DND-41 (cell line): ENCODE data around the gene C22orf15.

ENCODE experiments used
- EZH2 ChIP-seq: IDR thresholded peaks from 3 replicates; pipeline ENCODE4 v1.6.1; 2012; ENCODE audit warnings: borderline replicate concordance, low read depth, mild to moderate bottlenecking, moderate library complexity, low read length, inconsistent platforms; ENCODE audit not compliant: severe bottlenecking
- TF ChIP-seq, protein P1 (sequence below): IDR thresholded peaks from 2 replicates; pipeline ENCODE4 v1.5.1; 2012; ENCODE audit warnings: borderline replicate concordance, low read length, moderate library complexity, mild to moderate bottlenecking; ENCODE audit not compliant: poor library complexity, severe bottlenecking; ENCODE audit errors: extremely low read depth

DNA sequence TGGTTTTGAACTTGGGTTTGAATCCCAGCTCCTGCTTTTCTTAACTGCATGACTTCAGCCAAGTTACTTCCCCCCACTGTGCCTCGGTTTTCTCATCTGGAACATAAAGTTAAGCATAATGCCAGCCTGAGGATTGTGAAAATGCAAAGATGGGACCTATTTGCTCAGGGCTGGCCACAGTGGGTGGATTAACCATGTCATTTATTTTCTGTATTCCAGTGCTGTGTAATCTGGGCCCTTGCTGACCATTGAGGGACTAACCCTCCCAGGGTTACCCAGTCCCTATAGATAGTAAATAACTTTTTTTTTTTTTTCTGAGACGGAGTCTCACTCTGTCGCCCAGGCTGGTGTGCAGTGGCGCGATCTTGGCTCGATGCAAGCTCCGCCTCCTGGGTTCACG is 7.1 kb upstream of the C22orf15 start:
- TF ChIP-seq EZH2 = no peak
- TF ChIP-seq, protein P1, sequence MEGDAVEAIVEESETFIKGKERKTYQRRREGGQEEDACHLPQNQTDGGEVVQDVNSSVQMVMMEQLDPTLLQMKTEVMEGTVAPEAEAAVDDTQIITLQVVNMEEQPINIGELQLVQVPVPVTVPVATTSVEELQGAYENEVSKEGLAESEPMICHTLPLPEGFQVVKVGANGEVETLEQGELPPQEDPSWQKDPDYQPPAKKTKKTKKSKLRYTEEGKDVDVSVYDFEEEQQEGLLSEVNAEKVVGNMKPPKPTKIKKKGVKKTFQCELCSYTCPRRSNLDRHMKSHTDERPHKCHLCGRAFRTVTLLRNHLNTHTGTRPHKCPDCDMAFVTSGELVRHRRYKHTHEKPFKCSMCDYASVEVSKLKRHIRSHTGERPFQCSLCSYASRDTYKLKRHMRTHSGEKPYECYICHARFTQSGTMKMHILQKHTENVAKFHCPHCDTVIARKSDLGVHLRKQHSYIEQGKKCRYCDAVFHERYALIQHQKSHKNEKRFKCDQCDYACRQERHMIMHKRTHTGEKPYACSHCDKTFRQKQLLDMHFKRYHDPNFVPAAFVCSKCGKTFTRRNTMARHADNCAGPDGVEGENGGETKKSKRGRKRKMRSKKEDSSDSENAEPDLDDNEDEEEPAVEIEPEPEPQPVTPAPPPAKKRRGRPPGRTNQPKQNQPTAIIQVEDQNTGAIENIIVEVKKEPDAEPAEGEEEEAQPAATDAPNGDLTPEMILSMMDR = no peak
